HCT116 (cell line): ENCODE results near the gene DENND6A. TPM values are rescaled to one million over a fixed set of nuclear protein-coding genes. Genes with fewer than 3 reads are reported as not detected.

Experiments
- ATAC-seq: fragments of 200-7000 bp; cut with Tn5 transposase; 2 replicates; pipeline ENCODE4 v1.9.1; 2020; ENCODE audit warnings: mild to moderate bottlenecking, moderate library complexity
- BruUV-seq: library from RNA; stranded (reverse); fragments of 400-500 nt; replicated peaks from 2 replicates; lab custom pipeline; 2021; lab: Mats Ljungman, UMichigan
- CTCF ChIA-PET: fragments of 300-600 bp; sonication (Branson Sonifier 250); formaldehyde crosslinking; loops from one replicate; lab custom pipeline; 2021; ENCODE audit warnings: antibody characterized with exemption; lab: Charles Lee
- POLR2A ChIA-PET: fragments of 300-600, 350-600 bp; sonication (Branson Sonifier 250); formaldehyde crosslinking; loops from one replicate; lab custom pipeline; 2021; ENCODE audit warnings: antibody characterized with exemption; lab: Charles Lee
- RAD21 ChIA-PET, 2 experiments: fragments of 300-600 bp; sonication (Branson Sonifier 250); formaldehyde crosslinking; loops; one replicate each; lab custom pipeline; 2023; ENCODE audit warnings: low total read pairs in 2 of 2; ENCODE audit not compliant: uncharacterized antibody in 2 of 2, unreplicated experiment in 2 of 2, low non-redundant PET in 1 of 2; lab: Charles Lee
- DNase-seq: peaks from one replicate; pipeline ENCODE4 v3.0.0-alpha.2; 2010; ENCODE audit warnings: low read depth, low spot score
- H2AFZ ChIP-seq: fragments of 200-600 bp; shearing (Covaris generic), sonication (generic); 2 replicates; pipeline ENCODE4 v1.6.1; 2017; ENCODE audit warnings: low read depth, mixed run types, mixed read lengths, antibody characterized with exemption, low read length; ENCODE audit not compliant: poor library complexity, severe bottlenecking
- H3K27ac ChIP-seq: 2 replicates; pipeline ENCODE4 v1.5.1; 2012; ENCODE audit warnings: low read depth, low read length
- H3K27me3 ChIP-seq: fragments of 200-600 bp; sonication (generic); 2 replicates; pipeline ENCODE4 v1.6.1; 2016; ENCODE audit warnings: mixed run types, low read length, mixed read lengths; ENCODE audit not compliant: insufficient read depth
- H3K36me3 ChIP-seq, 2 experiments: fragments of 200-500 bp in 1 of 2; fragments of 200-600 bp in 1 of 2; sonication (Bioruptor generic) in 1 of 2; sonication (generic) in 1 of 2; 2 replicates each; pipeline versions ENCODE4 v1.5.1 to v1.6.1; 2014 to 2016; ENCODE audit warnings: low read length in 2 of 2, inconsistent platforms in 1 of 2, mixed read lengths in 1 of 2, mixed run types in 1 of 2; ENCODE audit not compliant: insufficient read depth in 2 of 2, control insufficient read depth in 1 of 2
- H3K4me1 ChIP-seq, 2 experiments: fragments of 200-600 bp in 1 of 2; sonication (generic) in 1 of 2; 2 replicates each; pipeline versions ENCODE4 v1.5.1 to v1.6.1; 2012 to 2017; ENCODE audit warnings: low read length in 2 of 2, inconsistent platforms in 1 of 2, mild to moderate bottlenecking in 1 of 2, mixed read lengths in 1 of 2, mixed run types in 1 of 2, moderate library complexity in 1 of 2; ENCODE audit not compliant: insufficient read depth in 2 of 2, control insufficient read depth in 1 of 2
- H3K4me2 ChIP-seq: fragments of 200-600 bp; sonication (generic); 2 replicates; pipeline ENCODE4 v1.6.1; 2017; ENCODE audit warnings: mixed run types, low read length, mixed read lengths
- H3K4me3 ChIP-seq, 2 experiments: fragments of 200-600 bp in 1 of 2; sonication (generic) in 1 of 2; replicated peaks in 1 of 2; 2 replicates each; pipeline ENCODE4 v1.5.1; 2011 to 2016; ENCODE audit warnings: low read length in 2 of 2, control low read depth in 1 of 2, low read depth in 1 of 2, mild to moderate bottlenecking in 1 of 2, mixed read lengths in 1 of 2, mixed run types in 1 of 2
- H3K79me2 ChIP-seq: fragments of 200-600 bp; sonication (generic); 2 replicates; pipeline ENCODE4 v1.6.1; 2017; ENCODE audit warnings: mild to moderate bottlenecking, mixed run types, low read length, moderate library complexity, mixed read lengths; ENCODE audit not compliant: insufficient read depth
- H3K9ac ChIP-seq: fragments of 200-600 bp; sonication (generic); 2 replicates; pipeline ENCODE4 v1.6.1; 2016; ENCODE audit warnings: low read length, mixed read lengths
- H3K9me2 ChIP-seq: fragments of 200-600 bp; sonication (generic), shearing (Covaris generic); 2 replicates; pipeline ENCODE4 v1.6.1; 2017; ENCODE audit warnings: mixed run types, mild to moderate bottlenecking, moderate library complexity; ENCODE audit not compliant: insufficient read depth
- H3K9me3 ChIP-seq, 2 experiments: fragments of 200-500 bp in 1 of 2; fragments of 200-600 bp in 1 of 2; sonication (Bioruptor generic) in 1 of 2; sonication (generic) in 1 of 2; 2 replicates each; pipeline ENCODE4 v1.6.1; 2014 to 2017; ENCODE audit warnings: low read length in 2 of 2, mixed read lengths in 2 of 2, inconsistent platforms in 1 of 2, low read depth in 1 of 2, mild to moderate bottlenecking in 1 of 2, mixed run types in 1 of 2, moderate library complexity in 1 of 2; ENCODE audit not compliant: control insufficient read depth in 1 of 2, insufficient read depth in 1 of 2
- H4K20me1 ChIP-seq: fragments of 200-600 bp; sonication (generic), shearing (Covaris generic); 2 replicates; pipeline ENCODE4 v1.6.1; 2017; ENCODE audit warnings: mixed run types, mild to moderate bottlenecking, moderate library complexity; ENCODE audit not compliant: insufficient read depth
- CEBPB ChIP-seq: IDR thresholded peaks from 2 replicates; pipeline ENCODE4 v1.6.1; 2012; ENCODE audit warnings: low read depth
- CTCF ChIP-seq, 3 experiments: fragments of 200-600 bp in 1 of 3; sonication (generic) in 1 of 3; IDR thresholded peaks in 2 of 3; conservative IDR thresholded peaks in 1 of 3; 2 replicates each; pipeline ENCODE4 v1.5.1; 2012 to 2017; ENCODE audit warnings: low read depth in 2 of 3, low read length in 2 of 3, antibody characterized with exemption in 1 of 3, borderline replicate concordance in 1 of 3, control low read depth in 1 of 3, mild to moderate bottlenecking in 1 of 3, mixed read lengths in 1 of 3, mixed run types in 1 of 3, moderate library complexity in 1 of 3; ENCODE audit not compliant: insufficient read depth in 1 of 3
- EGR1 ChIP-seq: IDR thresholded peaks from 2 replicates; pipeline ENCODE4 v1.6.1; 2012; ENCODE audit warnings: low read depth
- RAD21 ChIP-seq: IDR thresholded peaks from 2 replicates; pipeline ENCODE4 v1.6.1; 2012; ENCODE audit warnings: low read depth, mild to moderate bottlenecking
- SP1 ChIP-seq: IDR thresholded peaks from 2 replicates; pipeline ENCODE4 v1.6.1; 2012; ENCODE audit warnings: low read depth
- SRF ChIP-seq: IDR thresholded peaks from 2 replicates; pipeline ENCODE4 v1.6.1; 2012; ENCODE audit warnings: low read depth
- intact Hi-C: fragments of 100-400 bp; cut with micrococcal nuclease; formaldehyde crosslinking; loops from 2 replicates; pipeline ENCODE4 v1.10.0; 2022
- total RNA-seq: library from RNA; stranded (reverse); gene quantifications from one replicate; pipeline ENCODE4 v1.2.1, GENCODE V29; 2021; ENCODE audit not compliant: unreplicated experiment
- TF ChIP-seq, protein P1 (sequence below): IDR thresholded peaks from 2 replicates; pipeline ENCODE4 v1.6.1; 2011; ENCODE audit warnings: mild to moderate bottlenecking, low read length, moderate library complexity; ENCODE audit not compliant: insufficient replicate concordance; ENCODE audit errors: extremely low read depth
- TF ChIP-seq, protein P2 (sequence below): IDR thresholded peaks from 2 replicates; pipeline ENCODE4 v1.6.1; 2012

DENND6A gene
- total RNA-seq, 1 experiment from 2014 or later: 22.3 TPM

- Histone ChIP-seq H3K9me2 (no peaks in the 10 kb centered on the region), H2AFZ (no peak overlapping the region), H3K27ac (no peak overlapping the region), H3K79me2 (no peaks in the 10 kb centered on the region), H3K4me2 (no peak overlapping the region), H3K9ac (no peak overlapping the region), H3K4me3 (no peak overlapping the region)
- DNase-seq: no peak
- TF ChIP-seq CTCF (IDR thresholded peaks at IDR 0.05 in 2 of 3, conservative IDR thresholded peaks at IDR 0.05 in 1 of 3; ENCODE audit: borderline replicate concordance in 1 of 3, insufficient read depth in 1 of 3, low read depth in 2 of 3, low read length in 2 of 3) (no peak), SP1 (no peak), EGR1 (no peak), CEBPB (no peak), RAD21 (no peak), SRF (no peak)
- TF ChIP-seq, protein P1, sequence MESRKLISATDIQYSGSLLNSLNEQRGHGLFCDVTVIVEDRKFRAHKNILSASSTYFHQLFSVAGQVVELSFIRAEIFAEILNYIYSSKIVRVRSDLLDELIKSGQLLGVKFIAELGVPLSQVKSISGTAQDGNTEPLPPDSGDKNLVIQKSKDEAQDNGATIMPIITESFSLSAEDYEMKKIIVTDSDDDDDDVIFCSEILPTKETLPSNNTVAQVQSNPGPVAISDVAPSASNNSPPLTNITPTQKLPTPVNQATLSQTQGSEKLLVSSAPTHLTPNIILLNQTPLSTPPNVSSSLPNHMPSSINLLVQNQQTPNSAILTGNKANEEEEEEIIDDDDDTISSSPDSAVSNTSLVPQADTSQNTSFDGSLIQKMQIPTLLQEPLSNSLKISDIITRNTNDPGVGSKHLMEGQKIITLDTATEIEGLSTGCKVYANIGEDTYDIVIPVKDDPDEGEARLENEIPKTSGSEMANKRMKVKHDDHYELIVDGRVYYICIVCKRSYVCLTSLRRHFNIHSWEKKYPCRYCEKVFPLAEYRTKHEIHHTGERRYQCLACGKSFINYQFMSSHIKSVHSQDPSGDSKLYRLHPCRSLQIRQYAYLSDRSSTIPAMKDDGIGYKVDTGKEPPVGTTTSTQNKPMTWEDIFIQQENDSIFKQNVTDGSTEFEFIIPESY: no peak
- TF ChIP-seq, protein P2, sequence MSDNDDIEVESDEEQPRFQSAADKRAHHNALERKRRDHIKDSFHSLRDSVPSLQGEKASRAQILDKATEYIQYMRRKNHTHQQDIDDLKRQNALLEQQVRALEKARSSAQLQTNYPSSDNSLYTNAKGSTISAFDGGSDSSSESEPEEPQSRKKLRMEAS: no peak
- TF ChIP-seq, all 23 proteins: peak for 0
- intact Hi-C loops: no loop called here
- no peaks in the 10 kb centered on the region for H3K36me3 ChIP-seq
- ChIA-PET POLR2A (no interaction called here), CTCF (no interaction called here), RAD21 (no interaction called here)
- no TSS peak for BruUV-seq
- H3K4me1 ChIP-seq: no peaks in the 10 kb centered on the region
- no peaks in the 10 kb centered on the region for H3K9me3 ChIP-seq
- no peaks in the 10 kb centered on the region for H3K27me3 ChIP-seq
- ATAC-seq: no peak
- H4K20me1 ChIP-seq: no peaks in the 10 kb centered on the region
These were observed 6.7 kb upstream of the DENND6A start for GRCh38 chr3:57699591-57699990.
